ES-I3 (cell line): ENCODE data around the gene CRYM.

Experiments used
- H3K36me3 ChIP-seq: 2 replicates; pipeline ENCODE4 v1.6.1; 2013; ENCODE audit warnings: mild to moderate bottlenecking, low read length, control low read depth, moderate library complexity; ENCODE audit not compliant: insufficient read depth
- H3K4me1 ChIP-seq: 2 replicates; pipeline ENCODE4 v1.6.1; 2013; ENCODE audit warnings: mild to moderate bottlenecking, control low read depth, low read length; ENCODE audit not compliant: insufficient read depth
- H3K9ac ChIP-seq: 2 replicates; pipeline ENCODE4 v1.6.1; 2013; ENCODE audit warnings: low read depth, mild to moderate bottlenecking, low read length, moderate library complexity
- H3K9me3 ChIP-seq: 2 replicates; pipeline ENCODE4 v1.6.1; 2013; ENCODE audit warnings: mild to moderate bottlenecking, low read length, moderate library complexity; ENCODE audit not compliant: control insufficient read depth, insufficient read depth

Gene CRYM

GRCh38 chr16:21244518-21245215 is 33.4 kb downstream of the CRYM start:
- peaks cover 5% of the 10 kb centered on the region; the same call in 1 of the 2 replicates for H3K4me1 ChIP-seq

GRCh38 chr16:21242756-21243155 is 35.3 kb downstream of the CRYM start:
- Histone ChIP-seq H3K9ac (no peak overlapping the region), H3K9me3 (no peaks in the 10 kb centered on the region), H3K36me3 (no peaks in the 10 kb centered on the region), H3K4me1 (peaks cover 5% of the 10 kb centered on the region; the same call in 1 of the 2 replicates)

More at GRCh38 chr16:21244518-21245215, 33.4 kb downstream of the CRYM start:
- H3K9me3 ChIP-seq, result no peaks in the 10 kb centered on the region
- no peaks in the 10 kb centered on the region for H3K36me3 ChIP-seq
- H3K9ac ChIP-seq, result no peak overlapping the region

GRCh38 chr16:21239646-21240045 is 38.4 kb downstream of the CRYM start:
- H3K36me3 ChIP-seq, result no peaks in the 10 kb centered on the region
- no peaks in the 10 kb centered on the region for H3K9me3 ChIP-seq
- no peaks in the 10 kb centered on the region for H3K4me1 ChIP-seq
- H3K9ac ChIP-seq, result no peak overlapping the region

GRCh38 chr16:21236831-21237230 is 41.3 kb downstream of the CRYM start:
- Histone ChIP-seq H3K36me3 (no peaks in the 10 kb centered on the region), H3K4me1 (no peaks in the 10 kb centered on the region), H3K9ac (no peak overlapping the region), H3K9me3 (no peaks in the 10 kb centered on the region)

- Histone ChIP-seq H3K4me1 (no peaks in the 10 kb centered on the region), H3K9ac (no peak overlapping the region), H3K36me3 (no peaks in the 10 kb centered on the region), H3K9me3 (no peaks in the 10 kb centered on the region)
Observed at GRCh38 chr16:21235199-21235585, 42.9 kb downstream of the CRYM start.

GRCh38 chr16:21233521-21234150 is 44.5 kb downstream of the CRYM start, which contains the start of gene ANKS4B:
ANKS4B (plus strand) TSS chr16:21233699; CDS start chr16:21233738, 39 bp downstream.
- Histone ChIP-seq H3K9ac (no peak within 1 kb of the TSS), H3K4me1 (no peaks in the 10 kb centered on the region), H3K9me3 (no peaks in the 10 kb centered on the region), H3K36me3 (no peaks in the 10 kb centered on the region)

GRCh38 chr16:21233045-21233520 is 45.0 kb downstream of the CRYM start:
- H3K36me3 ChIP-seq, result no peaks in the 10 kb centered on the region
- no peaks in the 10 kb centered on the region for H3K9me3 ChIP-seq
- H3K9ac ChIP-seq, result no peak overlapping the region
- no peaks in the 10 kb centered on the region for H3K4me1 ChIP-seq

- Histone ChIP-seq H3K4me1 (peaks cover 9% of the 10 kb centered on the region), H3K9ac (no peak overlapping the region), H3K36me3 (no peaks in the 10 kb centered on the region), H3K9me3 (no peaks in the 10 kb centered on the region)
Observed at GRCh38 chr16:21228361-21228872, 49.7 kb downstream of the CRYM start.

- no peaks in the 10 kb centered on the region for H3K9me3 ChIP-seq
- H3K9ac ChIP-seq, result no peak overlapping the region
- H3K4me1 ChIP-seq, result peaks cover 14% of the 10 kb centered on the region
- no peaks in the 10 kb centered on the region for H3K36me3 ChIP-seq
Observed at GRCh38 chr16:21227866-21228265, 50.2 kb downstream of the CRYM start.

- H3K36me3 ChIP-seq, result no peaks in the 10 kb centered on the region
- H3K4me1 ChIP-seq, result peaks cover 19% of the 10 kb centered on the region
- no peaks in the 10 kb centered on the region for H3K9me3 ChIP-seq
- H3K9ac ChIP-seq, result no peak overlapping the region
Observed at GRCh38 chr16:21226749-21227148, 51.3 kb downstream of the CRYM start.

GRCh38 chr16:21224800-21225199 is 53.3 kb downstream of the CRYM start:
- H3K9me3 ChIP-seq, result no peaks in the 10 kb centered on the region
- peaks cover 23% of the 10 kb centered on the region for H3K4me1 ChIP-seq
- H3K9ac ChIP-seq, result no peak overlapping the region
- H3K36me3 ChIP-seq, result no peaks in the 10 kb centered on the region

- Histone ChIP-seq H3K4me1 (peaks cover 23% of the 10 kb centered on the region), H3K36me3 (no peaks in the 10 kb centered on the region)
Observed at GRCh38 chr16:21223787-21224186, 54.3 kb downstream of the CRYM start.

GRCh38 chr16:21222495-21223337 is 55.4 kb downstream of the CRYM start:
- Histone ChIP-seq H3K36me3 (no peaks in the 10 kb centered on the region), H3K9ac (peak overlapping the region; percentile 26), H3K9me3 (no peaks in the 10 kb centered on the region), H3K4me1 (peaks cover 23% of the 10 kb centered on the region)

More at GRCh38 chr16:21223787-21224186, 54.3 kb downstream of the CRYM start:
- Histone ChIP-seq H3K9me3 (no peaks in the 10 kb centered on the region), H3K9ac (no peak overlapping the region)

- Histone ChIP-seq H3K9me3 (no peaks in the 10 kb centered on the region), H3K36me3 (no peaks in the 10 kb centered on the region), H3K4me1 (peaks cover 23% of the 10 kb centered on the region), H3K9ac (no peak overlapping the region)
Observed at GRCh38 chr16:21219551-21219950, 58.5 kb downstream of the CRYM start.
